DOHH2 (cell line): ENCODE data around the gene ITPR2.

Experiments
- EZH2phosphoT487 ChIP-seq: fragments of 200-600 bp; sonication (generic); IDR thresholded peaks from 2 replicates; pipeline ENCODE4 v1.6.1; 2017; ENCODE audit warnings: borderline replicate concordance, mild to moderate bottlenecking, antibody characterized with exemption, low read length, moderate library complexity, mixed read lengths
- TF ChIP-seq, protein P1 (sequence below): fragments of 200-600 bp; sonication (generic); IDR thresholded peaks from one replicate; pipeline ENCODE4 v1.5.1; 2014; ENCODE audit warnings: antibody characterized with exemption, mild to moderate bottlenecking, low read depth, low read length; ENCODE audit not compliant: poor library complexity, severe bottlenecking

DNA sequence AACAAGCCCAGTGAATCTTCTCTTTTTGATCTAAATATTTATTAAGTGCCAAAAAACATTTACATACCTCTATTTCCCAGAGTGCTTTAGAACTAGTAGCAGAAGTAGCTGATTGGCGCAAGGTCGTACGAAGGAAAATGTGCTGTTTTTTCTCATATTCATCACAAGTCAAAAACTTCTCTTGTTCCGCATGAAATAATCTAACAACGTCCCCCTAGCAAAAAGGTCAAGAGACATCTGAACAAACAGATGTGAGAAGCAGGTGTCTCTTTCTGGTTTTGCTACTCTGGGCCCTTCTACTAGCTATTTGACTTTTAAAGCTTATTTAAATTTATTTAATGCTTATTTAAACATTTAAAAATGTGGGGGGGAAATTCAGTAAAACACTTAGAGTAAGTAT, 117.8 kb downstream of the ITPR2 start:
- TF ChIP-seq, protein P1, sequence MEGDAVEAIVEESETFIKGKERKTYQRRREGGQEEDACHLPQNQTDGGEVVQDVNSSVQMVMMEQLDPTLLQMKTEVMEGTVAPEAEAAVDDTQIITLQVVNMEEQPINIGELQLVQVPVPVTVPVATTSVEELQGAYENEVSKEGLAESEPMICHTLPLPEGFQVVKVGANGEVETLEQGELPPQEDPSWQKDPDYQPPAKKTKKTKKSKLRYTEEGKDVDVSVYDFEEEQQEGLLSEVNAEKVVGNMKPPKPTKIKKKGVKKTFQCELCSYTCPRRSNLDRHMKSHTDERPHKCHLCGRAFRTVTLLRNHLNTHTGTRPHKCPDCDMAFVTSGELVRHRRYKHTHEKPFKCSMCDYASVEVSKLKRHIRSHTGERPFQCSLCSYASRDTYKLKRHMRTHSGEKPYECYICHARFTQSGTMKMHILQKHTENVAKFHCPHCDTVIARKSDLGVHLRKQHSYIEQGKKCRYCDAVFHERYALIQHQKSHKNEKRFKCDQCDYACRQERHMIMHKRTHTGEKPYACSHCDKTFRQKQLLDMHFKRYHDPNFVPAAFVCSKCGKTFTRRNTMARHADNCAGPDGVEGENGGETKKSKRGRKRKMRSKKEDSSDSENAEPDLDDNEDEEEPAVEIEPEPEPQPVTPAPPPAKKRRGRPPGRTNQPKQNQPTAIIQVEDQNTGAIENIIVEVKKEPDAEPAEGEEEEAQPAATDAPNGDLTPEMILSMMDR, result no peak
- no peak for TF ChIP-seq EZH2phosphoT487
